ENCODE results near the gene NELL1.

The NELL1 gene

GRCh38 chr11:21346361-21346760 is 677.0 kb downstream of the NELL1 start:
- no peaks in the 10 kb centered on the region for H3K79me2 ChIP-seq (ENCODE audit: control insufficient read depth, insufficient read depth, low read length)
- no peak overlapping the region for H3K23ac ChIP-seq (ENCODE audit: low read length)
- no peak overlapping the region for H2BK120ac ChIP-seq (ENCODE audit: low read depth, low read length)
- H3K36me3 ChIP-seq (ENCODE audit: control insufficient read depth, insufficient read depth, low read length): no peaks in the 10 kb centered on the region
- no peak overlapping the region for H3K9ac ChIP-seq (ENCODE audit: low read length)
- no peak overlapping the region for H3K27ac ChIP-seq (ENCODE audit: low read depth, low read length)
- no peak overlapping the region for H4K8ac ChIP-seq (ENCODE audit: low read depth, low read length)
- no peaks in the 10 kb centered on the region for H3K79me1 ChIP-seq (ENCODE audit: low read length)
- H2BK15ac ChIP-seq (replicated peaks; ENCODE audit: low read depth): no peak overlapping the region
- H3K27me3 ChIP-seq (ENCODE audit: insufficient read depth, low read length, poor library complexity): no peaks in the 10 kb centered on the region
- no peak for DNase-seq
- H2BK5ac ChIP-seq (ENCODE audit: low read length): no peak overlapping the region
- no peak overlapping the region for H3K4me2 ChIP-seq (ENCODE audit: low read length)
- H3K56ac ChIP-seq (ENCODE audit: low read length): no peak overlapping the region
- H4K5ac ChIP-seq (ENCODE audit: low read length): no peak overlapping the region
- no peak overlapping the region for H3K4me3 ChIP-seq (ENCODE audit: low read length)
- no peak overlapping the region for H3K18ac ChIP-seq (ENCODE audit: low read length)
- H3K4me1 ChIP-seq (ENCODE audit: control insufficient read depth, low read depth, low read length): no peaks in the 10 kb centered on the region
- no peak overlapping the region for H2AK5ac ChIP-seq (ENCODE audit: low read length)
- no peak overlapping the region for H3K4ac ChIP-seq (ENCODE audit: low read depth, low read length)

- Histone ChIP-seq H3K36me3 (ENCODE audit: control insufficient read depth, insufficient read depth, low read length) (no peaks in the 10 kb centered on the region), H3K79me2 (ENCODE audit: control insufficient read depth, insufficient read depth, low read length) (no peaks in the 10 kb centered on the region), H3K27ac (ENCODE audit: low read depth, low read length) (no peak overlapping the region), H3K9ac (ENCODE audit: low read length) (no peak overlapping the region), H4K5ac (ENCODE audit: low read length) (no peak overlapping the region), H3K18ac (ENCODE audit: low read length) (no peak overlapping the region), H3K4me3 (ENCODE audit: low read length) (no peak overlapping the region), H2BK5ac (ENCODE audit: low read length) (no peak overlapping the region), H3K4me1 (ENCODE audit: control insufficient read depth, low read depth, low read length) (no peaks in the 10 kb centered on the region), H2AK5ac (ENCODE audit: low read length) (no peak overlapping the region), H2BK15ac (replicated peaks; ENCODE audit: low read depth) (no peak overlapping the region), H3K27me3 (ENCODE audit: insufficient read depth, low read length, poor library complexity) (no peaks in the 10 kb centered on the region), H3K4me2 (ENCODE audit: low read length) (no peak overlapping the region), H3K56ac (ENCODE audit: low read length) (no peak overlapping the region), H3K79me1 (ENCODE audit: low read length) (no peaks in the 10 kb centered on the region), H3K23ac (ENCODE audit: low read length) (no peak overlapping the region), H4K8ac (ENCODE audit: low read depth, low read length) (no peak overlapping the region), H3K4ac (ENCODE audit: low read depth, low read length) (no peak overlapping the region), H2BK120ac (ENCODE audit: low read depth, low read length) (no peak overlapping the region)
- no peak for DNase-seq
- no CpG with 5 or more reads among the region's 2 CpGs for WGBS (ENCODE audit: extremely low coverage, insufficient coverage, low lambda C conversion rate)
Observed at GRCh38 chr11:21350613-21351012, 681.2 kb downstream of the NELL1 start.

- no CpG with 5 or more reads among the region's 5 CpGs for WGBS (ENCODE audit: extremely low coverage, insufficient coverage, low lambda C conversion rate)
- no peak overlapping the region for H2AK5ac ChIP-seq (ENCODE audit: low read length)
- H2BK15ac ChIP-seq (replicated peaks; ENCODE audit: low read depth): no peak overlapping the region
- H2BK120ac ChIP-seq (ENCODE audit: low read depth, low read length): no peak overlapping the region
- no peak overlapping the region for H3K4me3 ChIP-seq (ENCODE audit: low read length)
- no peaks in the 10 kb centered on the region for H3K27me3 ChIP-seq (ENCODE audit: insufficient read depth, low read length, poor library complexity)
- H3K4me2 ChIP-seq (ENCODE audit: low read length): no peak overlapping the region
- no peak overlapping the region for H3K4ac ChIP-seq (ENCODE audit: low read depth, low read length)
- no peaks in the 10 kb centered on the region for H3K79me2 ChIP-seq (ENCODE audit: control insufficient read depth, insufficient read depth, low read length)
- no peak overlapping the region for H4K5ac ChIP-seq (ENCODE audit: low read length)
- H3K56ac ChIP-seq (ENCODE audit: low read length): no peak overlapping the region
- H4K8ac ChIP-seq (ENCODE audit: low read depth, low read length): no peak overlapping the region
- no peak for DNase-seq
- H3K4me1 ChIP-seq (ENCODE audit: control insufficient read depth, low read depth, low read length): no peaks in the 10 kb centered on the region
- no peak overlapping the region for H2BK5ac ChIP-seq (ENCODE audit: low read length)
- H3K9ac ChIP-seq (ENCODE audit: low read length): no peak overlapping the region
- H3K79me1 ChIP-seq (ENCODE audit: low read length): no peaks in the 10 kb centered on the region
- H3K27ac ChIP-seq (ENCODE audit: low read depth, low read length): no peak overlapping the region
- no peak overlapping the region for H3K23ac ChIP-seq (ENCODE audit: low read length)
- no peak overlapping the region for H3K18ac ChIP-seq (ENCODE audit: low read length)
- H3K36me3 ChIP-seq (ENCODE audit: control insufficient read depth, insufficient read depth, low read length): no peaks in the 10 kb centered on the region
Observed at GRCh38 chr11:21353425-21353824, 684.0 kb downstream of the NELL1 start.

- peak overlapping the region; percentile 36 for H2BK15ac ChIP-seq (replicated peaks; ENCODE audit: low read depth)
- no peaks in the 10 kb centered on the region for H3K79me2 ChIP-seq (ENCODE audit: control insufficient read depth, insufficient read depth, low read length)
- H3K9ac ChIP-seq (ENCODE audit: low read length): no peak overlapping the region
- H3K4me3 ChIP-seq (ENCODE audit: low read length): no peak overlapping the region
- no peak for DNase-seq
- H4K8ac ChIP-seq (ENCODE audit: low read depth, low read length): no peak overlapping the region
- H2BK120ac ChIP-seq (ENCODE audit: low read depth, low read length): no peak overlapping the region
- H3K36me3 ChIP-seq (ENCODE audit: control insufficient read depth, insufficient read depth, low read length): no peaks in the 10 kb centered on the region
- H2BK5ac ChIP-seq (ENCODE audit: low read length): no peak overlapping the region
- no peak overlapping the region for H3K23ac ChIP-seq (ENCODE audit: low read length)
- H3K4me2 ChIP-seq (ENCODE audit: low read length): no peak overlapping the region
- no peak overlapping the region for H3K27ac ChIP-seq (ENCODE audit: low read depth, low read length)
- no peak overlapping the region for H3K56ac ChIP-seq (ENCODE audit: low read length)
- H3K4me1 ChIP-seq (ENCODE audit: control insufficient read depth, low read depth, low read length): no peaks in the 10 kb centered on the region
- 100% methylated on average over 1 of the region's 8 CpGs for whole genome bisulfite sequencing (ENCODE audit: extremely low coverage, insufficient coverage, low lambda C conversion rate)
- no peak overlapping the region for H4K5ac ChIP-seq (ENCODE audit: low read length)
- H2AK5ac ChIP-seq (ENCODE audit: low read length): no peak overlapping the region
- no peaks in the 10 kb centered on the region for H3K79me1 ChIP-seq (ENCODE audit: low read length)
- no peaks in the 10 kb centered on the region for H3K27me3 ChIP-seq (ENCODE audit: insufficient read depth, low read length, poor library complexity)
- H3K18ac ChIP-seq (ENCODE audit: low read length): no peak overlapping the region
- no peak overlapping the region for H3K4ac ChIP-seq (ENCODE audit: low read depth, low read length)
Observed at GRCh38 chr11:21364866-21365624, 695.7 kb downstream of the NELL1 start.

DNA sequence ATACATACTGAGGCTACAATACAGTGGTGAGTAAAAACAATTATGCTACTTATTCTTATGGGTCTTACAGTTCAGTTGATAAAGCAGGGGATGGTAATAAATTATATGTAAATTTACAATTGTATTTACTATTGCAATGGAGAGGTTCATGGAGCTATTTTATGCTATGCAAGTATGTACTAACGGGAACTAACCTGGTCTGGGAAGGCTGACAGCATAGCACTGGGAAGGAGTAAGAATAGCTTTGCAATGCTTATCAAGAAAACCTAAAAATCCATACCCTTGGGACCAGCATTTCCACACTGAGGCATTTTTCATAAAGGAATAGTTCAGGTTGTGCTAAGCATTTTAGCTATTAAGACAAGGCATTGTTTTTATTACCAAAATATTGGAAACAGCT is 700.6 kb downstream of the NELL1 start:
- Histone ChIP-seq H3K4ac (ENCODE audit: low read depth, low read length) (no peak overlapping the region), H3K18ac (ENCODE audit: low read length) (no peak overlapping the region), H3K4me1 (ENCODE audit: control insufficient read depth, low read depth, low read length) (no peaks in the 10 kb centered on the region), H3K27me3 (ENCODE audit: insufficient read depth, low read length, poor library complexity) (no peaks in the 10 kb centered on the region), H2BK120ac (ENCODE audit: low read depth, low read length) (no peak overlapping the region), H2BK15ac (replicated peaks; ENCODE audit: low read depth) (no peak overlapping the region), H3K56ac (ENCODE audit: low read length) (no peak overlapping the region), H3K79me1 (ENCODE audit: low read length) (no peaks in the 10 kb centered on the region), H3K27ac (ENCODE audit: low read depth, low read length) (no peak overlapping the region), H4K8ac (ENCODE audit: low read depth, low read length) (no peak overlapping the region), H3K4me3 (ENCODE audit: low read length) (no peak overlapping the region), H4K5ac (ENCODE audit: low read length) (no peak overlapping the region), H3K9ac (ENCODE audit: low read length) (no peak overlapping the region), H3K79me2 (ENCODE audit: control insufficient read depth, insufficient read depth, low read length) (no peaks in the 10 kb centered on the region), H3K23ac (ENCODE audit: low read length) (no peak overlapping the region), H2AK5ac (ENCODE audit: low read length) (no peak overlapping the region), H3K36me3 (ENCODE audit: control insufficient read depth, insufficient read depth, low read length) (no peaks in the 10 kb centered on the region), H2BK5ac (ENCODE audit: low read length) (no peak overlapping the region), H3K4me2 (ENCODE audit: low read length) (no peak overlapping the region)
- WGBS (ENCODE audit: extremely low coverage, insufficient coverage, low lambda C conversion rate): no CpG with 5 or more reads among the region's 1 CpG
- DNase-seq: no peak

GRCh38 chr11:21371044-21371443 is 701.7 kb downstream of the NELL1 start:
- Histone ChIP-seq H3K4ac (ENCODE audit: low read depth, low read length) (no peak overlapping the region), H3K79me2 (ENCODE audit: control insufficient read depth, insufficient read depth, low read length) (no peaks in the 10 kb centered on the region), H2BK120ac (ENCODE audit: low read depth, low read length) (no peak overlapping the region), H3K4me3 (ENCODE audit: low read length) (no peak overlapping the region), H2BK5ac (ENCODE audit: low read length) (no peak overlapping the region), H3K36me3 (ENCODE audit: control insufficient read depth, insufficient read depth, low read length) (no peaks in the 10 kb centered on the region), H3K9ac (ENCODE audit: low read length) (no peak overlapping the region), H4K5ac (ENCODE audit: low read length) (no peak overlapping the region), H2BK15ac (replicated peaks; ENCODE audit: low read depth) (no peak overlapping the region), H3K18ac (ENCODE audit: low read length) (no peak overlapping the region), H4K8ac (ENCODE audit: low read depth, low read length) (peak overlapping the region; percentile 65), H2AK5ac (ENCODE audit: low read length) (no peak overlapping the region), H3K4me2 (ENCODE audit: low read length) (no peak overlapping the region), H3K4me1 (ENCODE audit: control insufficient read depth, low read depth, low read length) (no peaks in the 10 kb centered on the region), H3K27ac (ENCODE audit: low read depth, low read length) (peak overlapping the region; percentile 48), H3K27me3 (ENCODE audit: insufficient read depth, low read length, poor library complexity) (no peaks in the 10 kb centered on the region), H3K56ac (ENCODE audit: low read length) (no peak overlapping the region), H3K23ac (ENCODE audit: low read length) (no peak overlapping the region), H3K79me1 (ENCODE audit: low read length) (no peaks in the 10 kb centered on the region)
- no CpG with 5 or more reads among the region's 5 CpGs for WGBS (ENCODE audit: extremely low coverage, insufficient coverage, low lambda C conversion rate)
- no peak for DNase-seq
